ENCODE data around the gene CLSTN1. TPM values are rescaled to one million over a fixed set of nuclear protein-coding genes. Genes with fewer than 3 reads are reported as not detected.

Gene CLSTN1
- total and polyA plus RNA-seq, 2 donors (not counting 1 experiment from before 2014, with no cell fraction given) = 34.9 to 81.4 TPM

DNA sequence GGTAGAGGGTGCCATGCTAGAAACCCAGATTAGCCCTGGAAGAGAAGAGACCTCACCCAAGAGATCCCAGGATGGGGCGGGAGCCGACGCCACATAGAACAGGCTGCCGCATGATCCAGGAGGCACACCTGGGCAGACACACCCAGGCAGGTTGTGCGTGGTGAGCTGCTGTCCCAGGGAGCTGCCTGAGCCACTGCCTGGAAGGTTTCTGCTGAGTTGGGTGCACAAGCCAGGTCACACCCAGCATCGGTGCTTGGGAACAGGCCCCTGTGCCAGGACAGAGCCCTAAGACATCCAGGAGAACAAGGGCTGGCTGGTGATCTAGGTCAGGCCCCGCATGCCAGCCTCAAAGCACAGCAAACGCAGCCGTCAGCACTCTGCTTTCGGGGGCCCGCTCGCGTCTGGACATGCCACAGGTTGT lies 46.1 kb upstream of the CLSTN1 start:
- H3K4me1 Mint-ChIP-seq = peaks cover 3% of the 10 kb centered on the region
- H3K27me3 Mint-ChIP-seq = no peaks in the 10 kb centered on the region
- 98% methylated on average over 7 of the region's 13 CpGs for WGBS (ENCODE audit: insufficient coverage)
- H3K27me3 ChIP-seq (replicated peaks in 1 of 4; ENCODE audit: control extremely low read depth in 1 of 4, control insufficient read depth in 3 of 4, insufficient read depth in 4 of 4, low read length in 3 of 4) = no peaks in the 10 kb centered on the region
- peaks cover 0 to 10% of the 10 kb centered on the region in 2 experiments for H3K36me3 ChIP-seq (replicated peaks in 1 of 2; ENCODE audit: control extremely low read depth in 1 of 2, control insufficient read depth in 1 of 2, extremely low read depth in 1 of 2, insufficient read depth in 2 of 2, low read length in 1 of 2)
- no peak overlapping the region for H3K4me3 ChIP-seq (ENCODE audit: control extremely low read depth in 1 of 5, extremely low read depth in 1 of 5, insufficient read depth in 1 of 5, low read depth in 2 of 5, low read length in 4 of 5)
- CTCF ChIA-PET = interaction anchor here (1.5 to 14.9 kb wide), 5 partner anchors 21 to 255 kb away, joined by 4 to 281 read pairs (median 42); no protein-coding TSS in a partner anchor
- H3K27ac ChIP-seq (ENCODE audit: low read length in 2 of 2) = no peak overlapping the region
- H2AFZ ChIP-seq (ENCODE audit: insufficient read depth, low read depth, low read length, poor library complexity, severe bottlenecking) = no peak overlapping the region
- intact Hi-C loops (cut with micrococcal nuclease) = loop anchor here (5.0 to 10.0 kb wide), 2 partner anchors 48 to 145 kb away; partner anchors contain the start of gene CLSTN1
- no peaks in the 10 kb centered on the region for H3K9me3 ChIP-seq (ENCODE audit: control extremely low read depth in 1 of 3, control insufficient read depth in 2 of 3, insufficient read depth in 1 of 3, low read length in 2 of 3)
- no peak overlapping the region for H3K27ac Mint-ChIP-seq
- no peaks in the 10 kb centered on the region for H4K20me1 ChIP-seq (ENCODE audit: control insufficient read depth, insufficient read depth, low read length, poor library complexity, severe bottlenecking)
- ATAC-seq (ENCODE audit: low read depth) = no peak
- H3K9me3 Mint-ChIP-seq (ENCODE audit: insufficient read depth) = no peaks in the 10 kb centered on the region
- peaks cover 6% of the 10 kb centered on the region for H3K79me2 ChIP-seq (ENCODE audit: control insufficient read depth, insufficient read depth, low read length)
- no peak overlapping the region for H3K9ac ChIP-seq (ENCODE audit: low read length)
- H3K4me3 Mint-ChIP-seq = no peak overlapping the region
- H3K4me2 ChIP-seq (replicated peaks; ENCODE audit: low read depth, low read length, poor library complexity, severe bottlenecking) = no peak overlapping the region
- POLR2A ChIA-PET = no interaction called here
- peaks cover 0 to 12% of the 10 kb centered on the region in 2 donors for H3K4me1 ChIP-seq (ENCODE audit: control insufficient read depth in 2 of 2, insufficient read depth in 2 of 2, low read length in 2 of 2)
- no peak for DNase-seq
- TF ChIP-seq EZH2 (IDR thresholded peaks at IDR 0.05; ENCODE audit: borderline replicate concordance, insufficient read depth, low read depth, low read length, poor library complexity, severe bottlenecking) = no peak

- TF ChIP-seq, protein P1, sequence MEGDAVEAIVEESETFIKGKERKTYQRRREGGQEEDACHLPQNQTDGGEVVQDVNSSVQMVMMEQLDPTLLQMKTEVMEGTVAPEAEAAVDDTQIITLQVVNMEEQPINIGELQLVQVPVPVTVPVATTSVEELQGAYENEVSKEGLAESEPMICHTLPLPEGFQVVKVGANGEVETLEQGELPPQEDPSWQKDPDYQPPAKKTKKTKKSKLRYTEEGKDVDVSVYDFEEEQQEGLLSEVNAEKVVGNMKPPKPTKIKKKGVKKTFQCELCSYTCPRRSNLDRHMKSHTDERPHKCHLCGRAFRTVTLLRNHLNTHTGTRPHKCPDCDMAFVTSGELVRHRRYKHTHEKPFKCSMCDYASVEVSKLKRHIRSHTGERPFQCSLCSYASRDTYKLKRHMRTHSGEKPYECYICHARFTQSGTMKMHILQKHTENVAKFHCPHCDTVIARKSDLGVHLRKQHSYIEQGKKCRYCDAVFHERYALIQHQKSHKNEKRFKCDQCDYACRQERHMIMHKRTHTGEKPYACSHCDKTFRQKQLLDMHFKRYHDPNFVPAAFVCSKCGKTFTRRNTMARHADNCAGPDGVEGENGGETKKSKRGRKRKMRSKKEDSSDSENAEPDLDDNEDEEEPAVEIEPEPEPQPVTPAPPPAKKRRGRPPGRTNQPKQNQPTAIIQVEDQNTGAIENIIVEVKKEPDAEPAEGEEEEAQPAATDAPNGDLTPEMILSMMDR (IDR thresholded peaks at IDR 0.05) = no peak
- TF ChIP-seq EZH2 (IDR thresholded peaks at IDR 0.05; ENCODE audit: borderline replicate concordance, insufficient read depth, low read depth, low read length, poor library complexity, severe bottlenecking) = no peak
- Histone ChIP-seq H3K27ac (ENCODE audit: low read length in 2 of 2) (no peak overlapping the region), H4K20me1 (ENCODE audit: control insufficient read depth, insufficient read depth, low read length, poor library complexity, severe bottlenecking) (no peaks in the 10 kb centered on the region), H3K4me3 (ENCODE audit: control extremely low read depth in 1 of 5, extremely low read depth in 1 of 5, insufficient read depth in 1 of 5, low read depth in 2 of 5, low read length in 4 of 5) (no peak overlapping the region), H3K9ac (ENCODE audit: low read length) (no peak overlapping the region), H3K9me3 (ENCODE audit: control extremely low read depth in 1 of 3, control insufficient read depth in 2 of 3, insufficient read depth in 1 of 3, low read length in 2 of 3) (no peaks in the 10 kb centered on the region), H2AFZ (ENCODE audit: insufficient read depth, low read depth, low read length, poor library complexity, severe bottlenecking) (no peak overlapping the region), H3K4me2 (replicated peaks; ENCODE audit: low read depth, low read length, poor library complexity, severe bottlenecking) (no peak overlapping the region), H3K36me3 (replicated peaks in 1 of 2; ENCODE audit: control extremely low read depth in 1 of 2, control insufficient read depth in 1 of 2, extremely low read depth in 1 of 2, insufficient read depth in 2 of 2, low read length in 1 of 2) (peaks cover 0 to 10% of the 10 kb centered on the region in 2 experiments), H3K79me2 (ENCODE audit: control insufficient read depth, insufficient read depth, low read length) (peaks cover 6% of the 10 kb centered on the region), H3K4me1 (ENCODE audit: control insufficient read depth in 2 of 2, insufficient read depth in 2 of 2, low read length in 2 of 2) (peaks cover 0 to 8% of the 10 kb centered on the region in 2 donors), H3K27me3 (replicated peaks in 1 of 4; ENCODE audit: control extremely low read depth in 1 of 4, control insufficient read depth in 3 of 4, insufficient read depth in 4 of 4, low read length in 3 of 4) (no peaks in the 10 kb centered on the region)
- H3K27me3 Mint-ChIP-seq = no peaks in the 10 kb centered on the region
- no peak overlapping the region for H3K27ac Mint-ChIP-seq
- no peaks in the 10 kb centered on the region for H3K9me3 Mint-ChIP-seq (ENCODE audit: insufficient read depth)
- 91% methylated on average over 2 of the region's 3 CpGs for WGBS (ENCODE audit: insufficient coverage)
- ChIA-PET CTCF (interaction anchor here (0.6 to 14.9 kb wide), 39 partner anchors 9 to 579 kb away, joined by 3 to 281 read pairs (median 4); partner anchors contain the start of gene CENPS), POLR2A (interaction anchor here (0.6 to 0.8 kb wide), 3 partner anchors 223 to 372 kb away, joined by 3 to 7 read pairs (median 6); no protein-coding TSS in a partner anchor)
- no peak for DNase-seq
- no peak overlapping the region for H3K4me3 Mint-ChIP-seq
- intact Hi-C loops (cut with micrococcal nuclease) = loop anchor here (5.0 to 10.0 kb wide), 2 partner anchors 46 to 143 kb away; partner anchors contain the start of gene CLSTN1
- ATAC-seq (ENCODE audit: low read depth) = no peak
- peaks cover 3% of the 10 kb centered on the region for H3K4me1 Mint-ChIP-seq
These were observed 44.5 kb upstream of the CLSTN1 start for GRCh38 chr1:9868244-9868590.

Data from B cell (primary cell).